RWPE2 (cell line): ENCODE data around the gene NCOR2.

ENCODE experiments used
- ATAC-seq: fragments of 200-7000 bp; cut with Tn5 transposase; 3 replicates; pipeline ENCODE4 v1.9.1; 2021; ENCODE audit warnings: low read depth
- DNase-seq: peaks from one replicate; pipeline ENCODE4 v3.0.0-alpha.2; 2020; ENCODE audit warnings: low spot score
- H3K27ac ChIP-seq: fragments of 450-650 bp; 2 replicates; pipeline ENCODE4 v1.5.1; 2017; ENCODE audit warnings: mild to moderate bottlenecking; ENCODE audit not compliant: poor library complexity, severe bottlenecking
- H3K27me3 ChIP-seq: fragments of 250-450 bp; sonication (Bioruptor Pico); 2 replicates; pipeline ENCODE4 v1.5.1; 2021; ENCODE audit warnings: mild to moderate bottlenecking, moderate library complexity; ENCODE audit not compliant: insufficient read depth, poor library complexity, severe bottlenecking
- H3K36me3 ChIP-seq: fragments of 250-450 bp; sonication (Bioruptor Pico); 2 replicates; pipeline ENCODE4 v1.5.1; 2020; ENCODE audit warnings: low read depth, mild to moderate bottlenecking, moderate library complexity
- H3K4me1 ChIP-seq: fragments of 250-450 bp; sonication (Bioruptor Pico); 2 replicates; pipeline ENCODE4 v1.5.1; 2021; ENCODE audit warnings: mild to moderate bottlenecking, moderate library complexity; ENCODE audit not compliant: insufficient read depth, poor library complexity, severe bottlenecking
- H3K4me3 ChIP-seq: fragments of 250-450 bp; sonication (Bioruptor Pico); 2 replicates; pipeline ENCODE4 v1.5.1; 2021; ENCODE audit warnings: mild to moderate bottlenecking, moderate library complexity; ENCODE audit not compliant: severe bottlenecking
- H3K9me3 ChIP-seq: fragments of 250-450 bp; sonication (Bioruptor Pico); 2 replicates; pipeline ENCODE4 v1.5.1; 2021; ENCODE audit warnings: mild to moderate bottlenecking, moderate library complexity; ENCODE audit not compliant: severe bottlenecking
- CTCF ChIP-seq: fragments of 450-650 bp; IDR thresholded peaks from one replicate; pipeline ENCODE4 v1.5.1; 2017; ENCODE audit warnings: mild to moderate bottlenecking, moderate library complexity; ENCODE audit not compliant: poor library complexity, severe bottlenecking

NCOR2 gene

GRCh38 chr12:124577986-124578385 lies 10.6 kb upstream of the NCOR2 start:
- H3K4me1 ChIP-seq = peaks cover 25% of the 10 kb centered on the region
- no peaks in the 10 kb centered on the region for H3K27me3 ChIP-seq
- no peaks in the 10 kb centered on the region for H3K9me3 ChIP-seq
- no peak for TF ChIP-seq CTCF
- H3K27ac ChIP-seq = peak overlapping the region; percentile 43
- ATAC-seq (peak; percentile 84), DNase-seq (no peak)
- no peak overlapping the region for H3K4me3 ChIP-seq
- H3K36me3 ChIP-seq = no peaks in the 10 kb centered on the region

GRCh38 chr12:124577374-124577773 lies 10.0 kb upstream of the NCOR2 start:
- H3K4me3 ChIP-seq = no peak overlapping the region
- H3K27me3 ChIP-seq = no peaks in the 10 kb centered on the region
- ATAC-seq (no peak), DNase-seq (no peak)
- no peak overlapping the region for H3K27ac ChIP-seq
- peaks cover 25% of the 10 kb centered on the region for H3K4me1 ChIP-seq
- no peaks in the 10 kb centered on the region for H3K9me3 ChIP-seq
- no peaks in the 10 kb centered on the region for H3K36me3 ChIP-seq
- no peak for TF ChIP-seq CTCF

- Histone ChIP-seq H3K9me3 (no peaks in the 10 kb centered on the region), H3K4me3 (no peak overlapping the region), H3K27ac (no peak overlapping the region), H3K36me3 (no peaks in the 10 kb centered on the region), H3K27me3 (no peaks in the 10 kb centered on the region), H3K4me1 (peaks cover 15% of the 10 kb centered on the region)
- no peak for TF ChIP-seq CTCF
- DNase-seq = peak; percentile 48
- no peak for ATAC-seq
Observed at GRCh38 chr12:124576061-124576650, 8.7 kb upstream of the NCOR2 start.

- no peaks in the 10 kb centered on the region for H3K27me3 ChIP-seq
- H3K4me3 ChIP-seq = no peak overlapping the region
- no peak for ATAC-seq
- peak; percentile 52 for DNase-seq
- H3K9me3 ChIP-seq = no peaks in the 10 kb centered on the region
- H3K36me3 ChIP-seq = no peaks in the 10 kb centered on the region
- peaks cover 9% of the 10 kb centered on the region for H3K4me1 ChIP-seq
- no peak for TF ChIP-seq CTCF
- no peak overlapping the region for H3K27ac ChIP-seq
Observed at GRCh38 chr12:124573839-124574786, 6.7 kb upstream of the NCOR2 start.
